GM18511 (cell line): ENCODE data around the gene LIMK1.
"Not testable (repeated sequence)": the region's sequence is repeated elsewhere in the genome, so short reads cannot be mapped to it uniquely, and the experiment has no call there.

Experiments
- ATAC-seq: cut with Tn5 transposase; IDR thresholded peaks from one replicate; pipeline ENCODE4 v1.9.1; 2021; ENCODE audit warnings: mild to moderate bottlenecking, moderate library complexity; ENCODE audit not compliant: unreplicated experiment

Gene LIMK1

GRCh38 chr7:74119831-74120230 lies 36.2 kb downstream of the LIMK1 start:
- no peak for ATAC-seq

GRCh38 chr7:74121401-74122249 lies 38.0 kb downstream of the LIMK1 start:
- no peak for ATAC-seq

- ATAC-seq = not testable (repeated sequence)
Measured at GRCh38 chr7:74123892-74124291, 40.3 kb downstream of the LIMK1 start.

- no peak for ATAC-seq
Measured at GRCh38 chr7:74126220-74126880, 42.7 kb downstream of the LIMK1 start.

GRCh38 chr7:74129887-74130286 lies 46.3 kb downstream of the LIMK1 start:
- ATAC-seq = no peak

GRCh38 chr7:74130518-74130917 lies 46.9 kb downstream of the LIMK1 start:
- ATAC-seq = no peak

- ATAC-seq = no peak
Measured at GRCh38 chr7:74134117-74134620, 50.6 kb downstream of the LIMK1 start.

- no peak for ATAC-seq
Measured at GRCh38 chr7:74138334-74138867, 54.8 kb downstream of the LIMK1 start.

- no peak for ATAC-seq
Measured at GRCh38 chr7:74138945-74139843, 55.6 kb downstream of the LIMK1 start.

GRCh38 chr7:74141705-74142104 lies 58.1 kb downstream of the LIMK1 start:
- ATAC-seq = no peak

- no peak for ATAC-seq
Measured at GRCh38 chr7:74143383-74143782, 59.8 kb downstream of the LIMK1 start.

GRCh38 chr7:74148491-74148890 lies 64.9 kb downstream of the LIMK1 start:
- ATAC-seq = no peak

GRCh38 chr7:74149071-74149470 lies 65.5 kb downstream of the LIMK1 start:
- no peak for ATAC-seq

- ATAC-seq = no peak
Measured at GRCh38 chr7:74149603-74150002, 66.0 kb downstream of the LIMK1 start.

GRCh38 chr7:74153736-74154135 lies 70.1 kb downstream of the LIMK1 start:
- ATAC-seq = no peak

- ATAC-seq = no peak
Measured at GRCh38 chr7:74155810-74156395, 72.3 kb downstream of the LIMK1 start.

GRCh38 chr7:74157605-74158004 lies 74.0 kb downstream of the LIMK1 start:
- no peak for ATAC-seq

- no peak for ATAC-seq
Measured at GRCh38 chr7:74164985-74165456, 81.4 kb downstream of the LIMK1 start.

GRCh38 chr7:74165867-74166593 lies 82.4 kb downstream of the LIMK1 start:
- no peak for ATAC-seq

- ATAC-seq = not testable (repeated sequence)
Measured at GRCh38 chr7:74167324-74167723, 83.7 kb downstream of the LIMK1 start.
